PC-3 (cell line): ENCODE results near the gene PKD1L1.

Experiments
- EZH2 ChIP-seq: fragments of 300-600 bp; sonication (generic); IDR thresholded peaks from one replicate; pipeline ENCODE4 v1.6.1; 2017; ENCODE audit warnings: antibody characterized with exemption, mild to moderate bottlenecking, low read length; ENCODE audit not compliant: unreplicated experiment
- EZH2phosphoT487 ChIP-seq: fragments of 300-600 bp; sonication (generic); IDR thresholded peaks from 2 replicates; pipeline ENCODE4 v1.6.1; 2018; ENCODE audit warnings: mild to moderate bottlenecking, antibody characterized with exemption, low read length, borderline replicate concordance
- TF ChIP-seq, protein P1 (sequence below): fragments of 300-600 bp; sonication (generic); conservative IDR thresholded peaks from 2 replicates; pipeline ENCODE4 v1.5.1; 2017; ENCODE audit warnings: antibody characterized with exemption, low read depth, mild to moderate bottlenecking, low read length

DNA sequence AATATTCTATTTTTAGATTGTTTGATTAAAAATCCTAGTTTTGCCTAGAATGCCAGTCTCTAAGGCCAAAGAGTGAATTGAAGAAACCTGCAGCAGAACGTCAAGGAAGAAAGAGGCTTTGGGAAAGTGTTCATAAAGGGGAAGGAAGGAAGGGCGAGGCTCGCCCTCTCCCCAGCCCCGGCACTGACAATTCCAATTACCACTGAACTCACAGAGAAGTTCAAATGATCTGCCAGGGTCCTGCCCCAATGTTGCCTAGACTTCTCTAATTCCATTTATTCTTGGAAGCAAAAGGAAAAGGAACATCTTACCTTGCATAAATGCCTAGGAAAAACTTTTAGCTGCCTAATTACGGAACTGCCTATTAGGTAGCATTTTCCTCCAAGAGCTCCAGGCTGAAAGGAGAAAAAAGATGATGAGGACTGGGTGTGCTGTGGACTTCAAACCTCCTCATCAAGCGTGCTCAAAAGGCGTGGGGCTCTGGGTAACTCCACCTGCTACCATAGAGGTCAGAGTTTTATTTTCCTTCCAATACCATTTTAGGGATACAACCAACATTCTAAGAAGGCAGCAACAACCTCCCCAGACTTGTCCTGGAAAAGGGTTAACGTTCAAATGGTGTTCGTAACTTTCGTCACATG is 134.5 kb downstream of the PKD1L1 start:
- TF ChIP-seq EZH2: no peak
- no peak for TF ChIP-seq EZH2phosphoT487
- TF ChIP-seq, protein P1, sequence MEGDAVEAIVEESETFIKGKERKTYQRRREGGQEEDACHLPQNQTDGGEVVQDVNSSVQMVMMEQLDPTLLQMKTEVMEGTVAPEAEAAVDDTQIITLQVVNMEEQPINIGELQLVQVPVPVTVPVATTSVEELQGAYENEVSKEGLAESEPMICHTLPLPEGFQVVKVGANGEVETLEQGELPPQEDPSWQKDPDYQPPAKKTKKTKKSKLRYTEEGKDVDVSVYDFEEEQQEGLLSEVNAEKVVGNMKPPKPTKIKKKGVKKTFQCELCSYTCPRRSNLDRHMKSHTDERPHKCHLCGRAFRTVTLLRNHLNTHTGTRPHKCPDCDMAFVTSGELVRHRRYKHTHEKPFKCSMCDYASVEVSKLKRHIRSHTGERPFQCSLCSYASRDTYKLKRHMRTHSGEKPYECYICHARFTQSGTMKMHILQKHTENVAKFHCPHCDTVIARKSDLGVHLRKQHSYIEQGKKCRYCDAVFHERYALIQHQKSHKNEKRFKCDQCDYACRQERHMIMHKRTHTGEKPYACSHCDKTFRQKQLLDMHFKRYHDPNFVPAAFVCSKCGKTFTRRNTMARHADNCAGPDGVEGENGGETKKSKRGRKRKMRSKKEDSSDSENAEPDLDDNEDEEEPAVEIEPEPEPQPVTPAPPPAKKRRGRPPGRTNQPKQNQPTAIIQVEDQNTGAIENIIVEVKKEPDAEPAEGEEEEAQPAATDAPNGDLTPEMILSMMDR: no peak
